ENCODE data around the gene ZNF891. TPM values are rescaled to one million over a fixed set of nuclear protein-coding genes. Genes with fewer than 3 reads are reported as not detected.

ZNF891 gene
- polyA plus RNA-seq (2013, experiment 1 of 4) = 4.5 TPM
- polyA plus RNA-seq (2013, experiment 2 of 4) = 5.3 TPM
- polyA plus RNA-seq (2013, experiment 3 of 4) = 2.7 TPM
- 3.1 TPM for polyA plus RNA-seq (2013, experiment 4 of 4)

DNA sequence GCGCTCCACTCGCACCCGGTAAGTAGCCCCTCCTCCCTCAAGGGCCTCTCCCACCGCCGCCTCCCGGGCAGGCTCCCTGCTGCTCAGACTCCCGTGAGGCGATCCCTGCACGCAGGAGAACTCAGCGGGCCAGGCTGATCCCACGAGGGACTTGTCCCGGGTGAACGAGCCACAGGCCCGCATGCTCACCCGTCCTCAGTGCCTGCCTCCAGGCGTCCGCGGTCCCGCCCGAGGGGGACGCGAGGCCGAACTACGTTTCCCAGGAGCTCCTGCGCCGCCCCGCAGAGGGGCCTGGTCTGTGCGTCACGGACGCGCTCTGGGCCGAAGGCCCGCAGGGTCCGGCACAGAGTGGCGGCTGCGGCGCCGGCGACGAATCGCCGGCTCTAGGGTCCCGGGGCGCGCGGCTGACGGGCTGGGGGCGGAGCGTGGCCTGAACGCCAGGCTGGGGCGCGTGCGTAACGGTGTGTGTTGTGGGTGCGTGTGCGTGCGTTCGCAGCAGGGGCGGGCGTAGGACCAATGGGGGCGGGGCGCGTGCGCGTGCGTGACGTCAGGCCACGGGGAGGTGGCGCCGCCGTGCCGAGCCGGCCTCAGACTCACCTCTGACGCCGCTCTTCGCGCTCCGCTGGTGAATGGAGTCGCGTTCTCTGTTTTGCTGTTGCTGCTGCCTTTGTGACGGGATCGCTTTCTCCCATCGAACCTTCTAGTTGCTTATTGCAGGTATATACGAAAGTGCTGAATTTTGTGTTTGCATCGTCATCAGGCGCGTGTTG lies at the start of gene ZNF891, which contains the start of gene ZNF10:
Gene ZNF891 (minus strand): TSS at position 237 of the 770 bp plus-strand sequence. CDS start 8,356 bp downstream, outside the sequence.
Gene ZNF10 (plus strand): TSS at position 590 of the 770 bp plus-strand sequence. CDS start 13,866 bp downstream, outside the sequence.
- Histone ChIP-seq H3K4me3 (ENCODE audit: insufficient read depth, low read depth, low read length) (peak within 1 kb of the TSS; percentile 86), H3K4me1 (ENCODE audit: control insufficient read depth, insufficient read depth, low read length) (no peaks in the 10 kb centered on the region), H3K9me3 (ENCODE audit: control insufficient read depth, low read length) (peaks cover 13% of the 10 kb centered on the region), H3K27me3 (ENCODE audit: control insufficient read depth, insufficient read depth, low read length, poor library complexity, severe bottlenecking) (no peaks in the 10 kb centered on the region), H3K27ac (ENCODE audit: insufficient read depth, low read depth, low read length, poor library complexity, severe bottlenecking) (peak within 1 kb of the TSS; percentile 95), H3K36me3 (ENCODE audit: control insufficient read depth, insufficient read depth, low read length) (peaks cover 51% of the 10 kb centered on the region)
- 0% methylated on average over 87 of the region's 87 CpGs for WGBS, 2 experiments

- Histone ChIP-seq H3K4me1 (ENCODE audit: control insufficient read depth, insufficient read depth, low read length) (no peaks in the 10 kb centered on the region), H3K27ac (ENCODE audit: insufficient read depth, low read depth, low read length, poor library complexity, severe bottlenecking) (no peak overlapping the region), H3K4me3 (ENCODE audit: insufficient read depth, low read depth, low read length) (no peak overlapping the region), H3K36me3 (ENCODE audit: control insufficient read depth, insufficient read depth, low read length) (no peaks in the 10 kb centered on the region), H3K9me3 (ENCODE audit: control insufficient read depth, low read length) (peaks cover 4% of the 10 kb centered on the region), H3K27me3 (ENCODE audit: control insufficient read depth, insufficient read depth, low read length, poor library complexity, severe bottlenecking) (no peaks in the 10 kb centered on the region)
- 67 to 93% methylated on average over 1 of the region's 1 CpG for WGBS, 2 experiments
These were observed 44.8 kb upstream of the ZNF891 start for GRCh38 chr12:133174901-133175300.

- Histone ChIP-seq H3K36me3 (ENCODE audit: control insufficient read depth, insufficient read depth, low read length) (no peaks in the 10 kb centered on the region), H3K27me3 (ENCODE audit: control insufficient read depth, insufficient read depth, low read length, poor library complexity, severe bottlenecking) (no peaks in the 10 kb centered on the region), H3K4me3 (ENCODE audit: insufficient read depth, low read depth, low read length) (no peak overlapping the region), H3K27ac (ENCODE audit: insufficient read depth, low read depth, low read length, poor library complexity, severe bottlenecking) (no peak overlapping the region), H3K4me1 (ENCODE audit: control insufficient read depth, insufficient read depth, low read length) (no peaks in the 10 kb centered on the region), H3K9me3 (ENCODE audit: control insufficient read depth, low read length) (peaks cover 4% of the 10 kb centered on the region)
- WGBS, 2 experiments = 78 to 90% methylated on average over 1 of the region's 1 CpG
These were observed 42.4 kb upstream of the ZNF891 start for GRCh38 chr12:133172491-133172890.

DNA sequence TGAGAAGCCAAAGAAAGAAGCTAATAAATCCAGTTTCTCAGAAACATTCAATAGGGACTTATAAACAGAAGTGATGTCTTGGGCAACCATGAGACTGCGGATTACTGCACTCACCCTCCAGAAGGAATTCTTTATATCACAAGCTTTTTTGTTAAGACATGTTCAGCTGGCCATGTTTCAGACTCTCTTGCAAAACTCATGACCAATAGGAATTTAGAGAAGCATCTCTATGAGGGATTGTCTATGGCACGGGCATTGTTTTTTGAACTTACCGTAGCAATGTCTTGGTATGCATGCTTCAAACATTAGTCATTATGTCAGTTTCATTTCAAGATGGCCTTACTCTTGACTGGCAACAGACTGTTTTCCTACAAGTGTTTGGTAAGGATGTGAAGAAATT lies 35.7 kb upstream of the ZNF891 start:
- Histone ChIP-seq H3K27ac (ENCODE audit: insufficient read depth, low read depth, low read length, poor library complexity, severe bottlenecking) (no peak overlapping the region), H3K9me3 (ENCODE audit: control insufficient read depth, low read length) (peaks cover 6% of the 10 kb centered on the region), H3K36me3 (ENCODE audit: control insufficient read depth, insufficient read depth, low read length) (no peaks in the 10 kb centered on the region), H3K4me1 (ENCODE audit: control insufficient read depth, insufficient read depth, low read length) (no peaks in the 10 kb centered on the region), H3K27me3 (ENCODE audit: control insufficient read depth, insufficient read depth, low read length, poor library complexity, severe bottlenecking) (no peaks in the 10 kb centered on the region), H3K4me3 (ENCODE audit: insufficient read depth, low read depth, low read length) (no peak overlapping the region)
- WGBS, 2 experiments = 88 to 93% methylated on average over 3 of the region's 3 CpGs

GRCh38 chr12:133156125-133156690 lies 26.1 kb upstream of the ZNF891 start:
- Histone ChIP-seq H3K4me1 (ENCODE audit: control insufficient read depth, insufficient read depth, low read length) (no peaks in the 10 kb centered on the region), H3K4me3 (ENCODE audit: insufficient read depth, low read depth, low read length) (no peak overlapping the region), H3K9me3 (ENCODE audit: control insufficient read depth, low read length) (peaks cover 15% of the 10 kb centered on the region), H3K27me3 (ENCODE audit: control insufficient read depth, insufficient read depth, low read length, poor library complexity, severe bottlenecking) (no peaks in the 10 kb centered on the region), H3K36me3 (ENCODE audit: control insufficient read depth, insufficient read depth, low read length) (peaks cover 66% of the 10 kb centered on the region), H3K27ac (ENCODE audit: insufficient read depth, low read depth, low read length, poor library complexity, severe bottlenecking) (no peak overlapping the region)
- 93 to 100% methylated on average over 1 to 2 of the region's 2 CpGs for WGBS, 2 experiments

GRCh38 chr12:133145981-133146380 lies 15.9 kb upstream of the ZNF891 start:
- WGBS, 2 experiments = 87 to 98% methylated on average over 2 of the region's 2 CpGs
- Histone ChIP-seq H3K4me1 (ENCODE audit: control insufficient read depth, insufficient read depth, low read length) (no peaks in the 10 kb centered on the region), H3K27me3 (ENCODE audit: control insufficient read depth, insufficient read depth, low read length, poor library complexity, severe bottlenecking) (no peaks in the 10 kb centered on the region), H3K36me3 (ENCODE audit: control insufficient read depth, insufficient read depth, low read length) (peaks cover 77% of the 10 kb centered on the region), H3K9me3 (ENCODE audit: control insufficient read depth, low read length) (peaks cover 9% of the 10 kb centered on the region), H3K27ac (ENCODE audit: insufficient read depth, low read depth, low read length, poor library complexity, severe bottlenecking) (no peak overlapping the region), H3K4me3 (ENCODE audit: insufficient read depth, low read depth, low read length) (no peak overlapping the region)

GRCh38 chr12:133135747-133136146 lies 5.7 kb upstream of the ZNF891 start:
- Histone ChIP-seq H3K4me3 (ENCODE audit: insufficient read depth, low read depth, low read length) (no peak overlapping the region), H3K9me3 (ENCODE audit: control insufficient read depth, low read length) (peaks cover 15% of the 10 kb centered on the region), H3K36me3 (ENCODE audit: control insufficient read depth, insufficient read depth, low read length) (peaks cover 77% of the 10 kb centered on the region), H3K27ac (ENCODE audit: insufficient read depth, low read depth, low read length, poor library complexity, severe bottlenecking) (no peak overlapping the region), H3K27me3 (ENCODE audit: control insufficient read depth, insufficient read depth, low read length, poor library complexity, severe bottlenecking) (no peaks in the 10 kb centered on the region), H3K4me1 (ENCODE audit: control insufficient read depth, insufficient read depth, low read length) (no peaks in the 10 kb centered on the region)
- WGBS, 2 experiments = 93 to 95% methylated on average over 2 of the region's 2 CpGs

DNA sequence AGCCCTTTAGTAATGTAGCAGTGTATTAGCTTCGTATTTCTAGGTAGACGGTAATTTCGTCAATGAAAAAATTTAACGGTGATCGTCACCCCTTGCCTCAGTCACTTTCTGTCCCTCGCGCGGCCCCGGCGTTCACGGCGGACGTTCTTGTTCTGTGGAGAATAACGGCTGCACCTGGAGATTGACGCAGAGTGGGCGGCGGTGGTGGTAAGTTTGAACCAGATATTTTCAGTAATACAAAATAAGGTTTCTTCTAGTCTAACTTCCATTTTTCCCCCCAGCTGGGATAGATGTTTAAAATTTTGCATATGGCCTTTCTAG lies 694 bp upstream of the ZNF891 start:
- Histone ChIP-seq H3K9me3 (ENCODE audit: control insufficient read depth, low read length) (peaks cover 9% of the 10 kb centered on the region), H3K4me1 (ENCODE audit: control insufficient read depth, insufficient read depth, low read length) (no peaks in the 10 kb centered on the region), H3K27me3 (ENCODE audit: control insufficient read depth, insufficient read depth, low read length, poor library complexity, severe bottlenecking) (no peaks in the 10 kb centered on the region), H3K4me3 (ENCODE audit: insufficient read depth, low read depth, low read length) (peak overlapping the region; percentile 86), H3K36me3 (ENCODE audit: control insufficient read depth, insufficient read depth, low read length) (peaks cover 51% of the 10 kb centered on the region), H3K27ac (ENCODE audit: insufficient read depth, low read depth, low read length, poor library complexity, severe bottlenecking) (peak overlapping the region; percentile 95)
- 3 to 4% methylated on average over 14 to 15 of the region's 17 CpGs for WGBS, 2 experiments

- H3K27ac ChIP-seq (ENCODE audit: insufficient read depth, low read depth, low read length, poor library complexity, severe bottlenecking) = peak overlapping the region; percentile 95
- peaks cover 13% of the 10 kb centered on the region for H3K9me3 ChIP-seq (ENCODE audit: control insufficient read depth, low read length)
- no peaks in the 10 kb centered on the region for H3K27me3 ChIP-seq (ENCODE audit: control insufficient read depth, insufficient read depth, low read length, poor library complexity, severe bottlenecking)
- H3K4me1 ChIP-seq (ENCODE audit: control insufficient read depth, insufficient read depth, low read length) = no peaks in the 10 kb centered on the region
- WGBS, 2 experiments = 31 to 35% methylated on average over 24 to 26 of the region's 26 CpGs
- peaks cover 50% of the 10 kb centered on the region for H3K36me3 ChIP-seq (ENCODE audit: control insufficient read depth, insufficient read depth, low read length)
- peak overlapping the region; percentile 86 for H3K4me3 ChIP-seq (ENCODE audit: insufficient read depth, low read depth, low read length)
These were observed 571 bp downstream of the ZNF891 start for GRCh38 chr12:133129368-133130037.

DNA sequence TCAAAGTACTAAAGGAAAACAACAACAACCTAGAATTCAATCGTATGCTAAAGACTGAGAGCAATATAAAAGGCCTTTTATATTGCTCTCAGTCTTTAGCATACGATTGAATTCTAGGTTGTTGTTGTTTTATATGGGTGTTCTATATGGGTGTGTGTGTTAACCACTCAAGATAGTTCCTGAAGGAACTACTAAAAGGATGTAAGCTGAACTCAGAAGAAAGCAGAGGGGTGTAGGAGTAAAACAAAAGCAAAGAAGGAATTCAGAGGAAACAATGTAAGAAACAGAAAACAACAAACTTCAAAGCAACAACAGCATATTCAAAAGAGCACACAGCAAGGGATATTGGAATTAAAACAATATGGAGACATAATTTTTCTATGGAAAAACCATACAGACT lies 5.4 kb downstream of the ZNF891 start:
- 94% methylated on average over 1 of the region's 2 CpGs for WGBS, 2 experiments
- H3K27ac ChIP-seq (ENCODE audit: insufficient read depth, low read depth, low read length, poor library complexity, severe bottlenecking) = no peak overlapping the region
- H3K4me3 ChIP-seq (ENCODE audit: insufficient read depth, low read depth, low read length) = no peak overlapping the region
- H3K27me3 ChIP-seq (ENCODE audit: control insufficient read depth, insufficient read depth, low read length, poor library complexity, severe bottlenecking) = no peaks in the 10 kb centered on the region
- H3K9me3 ChIP-seq (ENCODE audit: control insufficient read depth, low read length) = peaks cover 13% of the 10 kb centered on the region
- peaks cover 53% of the 10 kb centered on the region for H3K36me3 ChIP-seq (ENCODE audit: control insufficient read depth, insufficient read depth, low read length)
- no peaks in the 10 kb centered on the region for H3K4me1 ChIP-seq (ENCODE audit: control insufficient read depth, insufficient read depth, low read length)

All from ectodermal cell (in vitro differentiated cells).